GM19035 (cell line): ENCODE data around the gene SIX2.
"Not testable (repeated sequence)": the region's sequence is repeated elsewhere in the genome, so short reads cannot be mapped to it uniquely, and the experiment has no call there.

Experiments used
- ATAC-seq: cut with Tn5 transposase; IDR thresholded peaks from one replicate; pipeline ENCODE4 v1.9.1; 2021; ENCODE audit not compliant: unreplicated experiment

Gene SIX2

DNA sequence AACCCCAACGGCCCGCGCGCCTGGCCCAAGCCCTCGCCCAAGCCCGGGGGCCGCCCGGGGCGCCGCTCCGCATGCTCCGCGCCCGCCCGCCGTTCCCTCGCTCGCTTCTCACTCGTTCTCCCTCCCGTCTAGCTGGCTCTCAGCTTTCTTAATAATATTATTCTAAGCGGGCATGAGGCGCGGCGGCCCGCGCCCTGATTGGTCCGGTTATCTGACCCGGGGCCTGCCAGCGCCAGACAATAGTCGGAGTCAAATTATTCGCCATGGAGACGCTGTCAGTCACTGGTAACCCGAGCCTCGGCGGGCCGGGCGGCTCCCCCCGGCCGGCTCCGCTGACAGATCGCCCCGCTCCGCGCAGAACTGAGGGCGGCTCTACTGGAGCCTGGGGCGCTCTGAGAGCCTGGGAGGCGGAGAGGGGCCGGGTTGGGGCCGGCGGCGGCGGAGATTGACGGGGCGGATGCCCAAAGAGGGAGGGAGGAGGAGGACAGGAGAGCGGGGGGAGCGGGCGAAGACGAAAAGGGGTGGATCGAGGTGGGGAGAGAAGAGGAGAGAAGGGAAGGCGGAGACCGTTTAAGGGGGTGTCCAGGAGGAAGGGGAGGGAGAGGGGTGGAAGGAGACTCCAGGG is at the start of gene SIX2:
Gene SIX2 (minus strand): TSS at position 150 of the 625 bp plus-strand sequence. CDS start 342 bp downstream, outside the sequence.
- ATAC-seq, result no peak

DNA sequence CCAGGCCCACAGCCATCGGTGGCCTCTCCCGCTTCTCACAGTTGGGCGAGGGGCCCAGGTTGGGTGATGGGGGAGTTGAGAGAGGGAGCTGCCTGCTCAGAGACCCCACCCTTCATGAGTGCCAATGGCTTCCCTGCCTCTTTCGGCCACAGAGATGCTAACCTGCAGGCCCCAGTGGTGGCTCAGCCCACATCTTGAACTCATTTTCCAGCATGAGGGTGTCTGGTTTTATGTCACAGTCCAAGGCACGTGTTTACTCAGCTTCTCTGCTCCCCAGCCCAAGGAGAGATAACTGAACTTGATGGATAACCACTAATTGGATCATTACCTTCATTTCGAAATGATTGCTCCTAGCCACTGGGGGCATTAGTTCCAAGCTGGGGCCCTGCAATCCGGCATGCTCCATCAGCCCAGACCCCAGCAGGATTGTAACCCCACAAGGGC is 45.9 kb upstream of the SIX2 start:
- ATAC-seq, result no peak

DNA sequence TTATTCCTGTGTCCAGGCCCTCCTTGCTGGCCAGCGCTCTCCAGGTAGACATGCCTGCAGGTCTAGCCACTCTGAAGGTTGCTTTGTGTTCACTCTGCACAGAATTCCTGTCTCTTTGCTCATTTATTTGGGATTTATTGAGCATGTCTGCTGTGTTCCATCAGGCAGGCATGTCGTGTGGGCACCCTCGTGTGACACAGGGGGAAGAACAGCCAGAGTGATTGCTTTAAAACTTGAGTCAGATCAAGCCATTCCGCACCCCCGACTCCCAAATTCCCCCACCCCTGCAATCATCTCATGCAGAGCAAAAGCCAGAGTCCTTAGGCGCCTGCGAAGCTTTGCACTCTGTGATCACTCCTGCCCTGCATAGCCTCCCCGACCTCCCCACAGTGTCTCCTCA is 44.7 kb upstream of the SIX2 start:
- no peak for ATAC-seq

DNA sequence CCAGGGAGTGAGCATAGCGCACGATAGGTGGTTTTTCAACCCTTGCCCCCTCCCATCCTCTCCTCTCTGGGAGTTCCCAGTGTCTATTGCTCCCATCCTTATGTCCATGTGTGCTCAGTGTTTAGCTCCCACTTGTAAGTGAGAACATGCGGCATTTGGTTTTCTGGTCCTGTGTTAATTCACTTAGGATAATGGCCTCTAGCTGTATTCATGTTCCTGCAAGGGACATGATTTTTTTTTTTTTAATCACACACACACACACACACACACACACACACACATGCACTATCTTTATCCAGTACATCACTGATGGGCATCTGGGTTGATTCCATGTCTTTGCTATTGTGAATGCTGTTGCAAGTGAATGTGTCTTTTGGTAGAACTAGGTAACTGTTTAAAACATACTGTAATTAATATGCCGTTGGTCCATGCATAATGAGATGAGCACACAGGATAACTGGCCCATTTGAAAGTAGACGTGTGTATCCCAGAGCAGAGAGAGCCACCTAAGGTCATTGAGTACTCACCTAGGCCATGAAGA is 43.2 kb upstream of the SIX2 start:
- no peak for ATAC-seq

DNA sequence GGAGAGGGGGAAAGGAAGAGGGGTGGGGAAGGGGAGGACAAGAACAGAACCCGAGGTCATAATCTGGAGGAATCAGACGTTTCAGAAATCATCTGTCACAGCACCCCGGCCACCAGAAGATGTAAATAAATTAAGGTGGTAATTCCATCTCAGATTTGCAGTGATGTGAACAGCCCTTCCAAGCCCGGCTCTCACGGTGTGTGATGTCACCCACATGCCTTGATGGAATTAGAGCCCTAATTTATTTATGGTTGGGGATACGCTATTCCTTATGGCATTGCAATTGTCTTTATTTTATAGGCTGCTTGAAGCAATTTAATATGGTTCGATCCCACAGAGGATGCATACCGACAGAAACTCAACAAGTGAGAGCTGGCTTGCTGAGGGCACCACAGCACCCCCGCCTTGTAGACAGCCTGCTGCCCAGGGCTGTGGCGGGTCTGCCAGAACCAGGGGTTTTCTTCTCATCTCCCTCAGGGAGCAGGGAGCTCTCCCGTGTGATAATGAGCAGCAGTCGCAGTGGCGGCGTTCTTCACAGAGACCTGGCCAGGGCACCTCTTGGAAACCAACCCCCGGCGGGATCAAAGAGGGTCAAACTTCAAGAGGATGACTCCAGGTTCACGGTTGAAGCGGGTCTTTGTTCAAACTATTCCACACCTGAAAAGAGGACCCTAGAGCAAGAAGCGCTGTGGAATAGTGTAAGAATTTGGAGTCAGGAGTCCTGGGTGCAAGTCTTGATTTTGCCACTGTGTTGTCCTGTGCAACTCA is 40.5 kb upstream of the SIX2 start:
- ATAC-seq, result no peak

DNA sequence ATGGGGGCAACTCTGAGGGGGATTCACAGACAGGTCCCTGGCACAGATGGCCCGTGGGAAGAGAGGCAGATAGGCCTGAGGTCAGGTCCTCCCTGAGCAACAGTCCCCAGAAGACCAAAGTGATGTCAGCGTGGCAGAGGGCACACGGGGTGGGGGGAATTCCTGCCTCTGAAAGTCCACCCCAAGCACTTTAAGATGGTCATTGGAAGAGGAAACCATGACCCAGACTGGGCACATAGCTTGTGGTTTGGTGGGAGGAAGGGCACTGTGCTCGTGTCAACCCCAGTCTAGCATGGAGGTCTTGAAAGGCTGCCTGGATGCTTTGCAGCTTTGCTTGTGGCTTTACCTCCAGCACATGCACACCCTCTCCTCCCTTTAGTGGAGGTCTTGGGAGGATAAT is 38.0 kb upstream of the SIX2 start:
- ATAC-seq, result no peak

DNA sequence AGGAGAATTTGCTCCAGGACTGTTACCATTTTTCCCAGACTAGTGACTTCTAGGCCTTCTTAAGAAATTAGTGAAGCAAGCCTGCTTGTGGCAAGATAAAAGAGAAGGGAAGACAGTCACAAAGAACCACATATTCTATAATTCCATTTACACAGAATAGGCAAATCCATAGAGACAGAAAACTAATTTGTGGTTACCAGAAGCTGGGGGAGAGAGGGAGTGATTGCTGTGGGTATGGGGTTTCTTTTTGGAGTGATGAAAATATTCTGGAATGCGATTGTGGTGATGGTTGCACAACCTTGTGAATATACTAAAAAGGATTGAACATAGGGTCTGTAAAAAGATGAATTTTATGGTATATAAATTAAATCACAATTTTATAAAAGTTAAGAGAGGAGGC is 37.5 kb upstream of the SIX2 start:
- no peak for ATAC-seq

DNA sequence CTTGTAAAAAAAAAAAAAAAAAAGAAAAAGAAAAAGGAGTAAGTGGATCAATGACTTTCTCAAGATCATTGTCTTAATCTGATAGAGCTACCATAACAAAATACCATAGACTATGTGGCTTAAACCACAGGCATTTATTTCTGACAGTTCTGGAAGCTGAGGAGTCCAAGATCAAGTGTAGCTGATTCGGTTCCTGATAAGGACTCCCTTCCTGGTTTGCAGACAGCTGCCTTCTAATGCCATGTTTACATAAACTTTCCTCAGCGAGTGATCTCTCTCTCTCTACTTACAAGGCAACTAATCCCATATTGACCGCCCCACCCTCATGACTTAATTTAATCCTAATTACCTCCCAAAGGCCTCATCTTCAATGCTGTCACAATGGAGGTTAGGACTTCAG is 36.5 kb upstream of the SIX2 start:
- ATAC-seq, result no peak

DNA sequence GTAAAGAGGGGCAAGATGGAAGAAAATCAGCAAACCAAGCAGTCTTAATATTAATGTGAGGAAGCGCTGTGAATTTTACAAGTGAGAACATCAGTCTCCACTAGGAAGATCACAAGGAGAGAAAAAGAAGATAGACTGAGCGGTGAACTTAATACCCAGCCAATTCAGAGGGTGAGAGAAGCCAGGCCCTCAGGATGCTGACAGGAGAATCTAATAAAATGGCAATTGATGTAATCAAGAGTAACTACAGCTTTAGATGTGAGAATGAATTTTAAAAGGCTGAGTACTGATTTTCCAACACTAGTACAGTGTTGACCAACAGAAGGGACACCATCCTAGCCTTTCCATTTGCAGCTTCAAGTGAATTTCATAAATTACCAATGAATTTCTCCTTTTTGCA is 35.7 kb upstream of the SIX2 start:
- ATAC-seq, result no peak

DNA sequence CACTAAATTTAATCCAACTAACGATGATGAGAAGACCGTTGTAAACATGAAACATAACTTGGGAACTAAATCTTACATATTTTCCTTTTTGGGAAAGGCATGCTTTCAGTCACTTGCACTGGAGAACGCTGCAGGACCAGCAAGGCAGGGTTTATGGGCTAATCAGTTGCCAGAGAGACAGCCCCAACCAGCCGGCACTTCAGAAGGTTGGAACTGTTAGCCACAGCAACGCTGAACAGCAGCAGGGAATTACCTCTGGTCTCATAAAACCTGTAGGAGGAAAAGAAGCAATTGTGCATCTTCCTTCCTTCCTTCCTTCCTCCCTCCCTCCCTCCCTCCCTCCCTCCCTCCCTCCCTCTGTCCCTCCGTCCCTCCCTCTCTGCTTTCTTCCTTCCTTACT is 33.9 kb upstream of the SIX2 start:
- ATAC-seq, result no peak

DNA sequence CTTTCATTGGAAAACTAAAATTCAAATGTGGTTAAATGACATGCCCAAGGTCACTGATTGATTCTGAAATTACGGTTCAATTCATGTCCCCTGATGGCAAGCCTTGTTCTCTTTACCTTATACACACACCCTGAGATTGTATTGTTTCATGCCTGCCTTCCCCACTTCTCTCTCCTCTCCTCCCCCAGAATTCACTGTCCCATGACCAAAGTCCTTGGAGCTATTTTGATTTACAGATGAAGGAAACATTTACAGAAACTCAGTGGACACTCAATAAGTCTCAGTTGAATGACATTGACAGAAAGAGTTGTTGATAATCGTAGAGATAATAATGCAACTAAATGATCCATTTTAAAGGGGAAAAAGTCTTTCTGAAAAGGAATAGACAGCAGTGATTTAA is 33.1 kb upstream of the SIX2 start:
- ATAC-seq, result no peak

DNA sequence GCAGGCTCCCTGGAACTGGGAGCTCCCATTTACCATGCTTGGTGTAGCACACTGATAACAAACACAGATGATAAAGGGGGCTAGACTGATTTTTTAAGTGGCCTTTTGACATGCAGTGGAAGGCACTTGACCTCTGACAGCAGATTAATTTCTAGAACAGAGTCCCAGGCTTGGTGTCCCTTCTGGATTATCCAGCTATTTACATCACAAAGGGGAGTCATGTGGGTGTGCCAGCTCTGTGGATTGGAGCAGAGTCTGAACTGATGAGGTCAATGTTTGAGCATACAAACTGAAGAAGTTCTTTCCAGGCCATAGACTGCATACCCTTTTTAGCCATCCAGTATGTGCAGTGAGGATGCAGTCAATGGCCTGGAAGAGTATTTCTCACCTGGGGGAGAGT is 31.5 kb upstream of the SIX2 start:
- no peak for ATAC-seq

DNA sequence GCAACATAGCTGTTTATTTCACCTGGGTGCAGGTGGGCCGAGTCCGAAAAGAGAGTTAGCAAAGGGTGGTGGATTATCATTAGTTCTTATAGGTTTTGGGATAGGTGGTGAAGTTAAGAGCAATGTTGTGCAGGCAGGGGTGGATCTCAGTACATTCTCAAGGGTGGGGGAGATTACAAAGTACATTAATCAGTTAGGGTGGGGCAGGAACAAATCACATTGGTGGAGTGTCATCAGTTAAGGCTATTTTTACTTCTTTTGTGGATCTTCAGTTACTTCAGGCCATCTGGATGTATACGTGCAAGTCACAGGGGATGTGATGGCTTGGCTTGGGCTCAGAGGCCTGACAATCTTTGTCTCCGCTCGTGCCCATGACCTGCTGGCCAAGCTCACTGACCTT is 30.6 kb upstream of the SIX2 start:
- ATAC-seq, result not testable (repeated sequence)

DNA sequence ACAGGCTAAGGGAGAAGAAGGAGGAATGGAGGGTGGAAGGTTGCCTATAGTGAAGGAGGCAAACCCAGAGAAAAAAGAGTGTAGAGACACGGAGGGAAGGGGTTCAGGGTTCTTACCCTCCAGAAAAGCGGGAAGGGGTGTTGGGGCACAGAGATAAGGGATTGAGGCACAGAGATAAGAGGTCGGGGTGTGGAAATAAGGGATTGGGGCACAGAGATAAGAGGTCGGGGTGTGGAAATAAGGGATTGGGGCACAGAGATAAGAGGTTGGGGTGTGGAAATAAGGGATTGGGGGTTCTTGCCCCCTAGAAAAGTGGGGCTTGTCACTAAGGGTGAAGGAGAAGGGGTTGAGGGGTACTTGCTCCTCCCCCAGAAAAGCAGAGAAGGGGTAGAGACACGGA is 29.6 kb upstream of the SIX2 start:
- not testable (repeated sequence) for ATAC-seq

DNA sequence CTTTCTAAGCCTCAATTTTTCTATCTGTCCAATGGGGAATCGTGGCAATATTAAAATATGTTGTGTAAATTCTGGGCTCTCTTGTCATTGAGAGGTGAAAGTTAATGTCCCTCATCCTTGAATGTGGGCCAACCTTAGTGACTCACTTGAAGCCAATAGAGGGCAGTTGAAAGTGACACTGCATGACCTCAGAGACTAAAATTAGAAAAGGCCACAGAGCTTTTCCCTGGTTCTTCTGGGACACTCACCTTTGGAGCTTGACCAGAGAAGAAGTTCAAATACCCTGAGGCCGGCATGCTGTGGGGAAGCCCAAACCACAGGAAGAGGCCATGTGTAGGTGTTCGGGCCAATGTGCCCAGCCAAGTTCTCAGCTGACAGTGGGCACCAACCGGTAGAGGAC is 24.1 kb upstream of the SIX2 start:
- ATAC-seq, result no peak

DNA sequence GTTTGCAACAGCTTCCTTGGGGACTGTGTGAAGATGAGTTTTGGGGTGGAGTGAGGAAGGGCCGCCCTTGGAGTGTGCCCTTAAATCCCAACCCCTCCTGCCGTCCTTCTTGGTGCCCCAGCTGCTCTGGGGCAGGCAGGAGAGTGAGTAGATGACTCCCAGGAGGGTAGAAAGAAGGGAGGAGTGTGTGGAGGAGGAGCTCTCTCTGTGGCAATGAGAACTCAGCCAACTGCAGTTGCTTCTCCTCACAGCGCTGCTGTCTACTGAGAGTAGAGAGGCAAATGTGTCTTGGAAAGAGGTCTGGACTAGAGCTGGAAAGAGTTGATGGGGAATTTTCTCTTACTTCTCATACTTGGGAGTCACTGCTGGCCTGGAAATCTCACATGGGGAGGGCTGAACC is 21.8 kb upstream of the SIX2 start:
- ATAC-seq, result no peak

DNA sequence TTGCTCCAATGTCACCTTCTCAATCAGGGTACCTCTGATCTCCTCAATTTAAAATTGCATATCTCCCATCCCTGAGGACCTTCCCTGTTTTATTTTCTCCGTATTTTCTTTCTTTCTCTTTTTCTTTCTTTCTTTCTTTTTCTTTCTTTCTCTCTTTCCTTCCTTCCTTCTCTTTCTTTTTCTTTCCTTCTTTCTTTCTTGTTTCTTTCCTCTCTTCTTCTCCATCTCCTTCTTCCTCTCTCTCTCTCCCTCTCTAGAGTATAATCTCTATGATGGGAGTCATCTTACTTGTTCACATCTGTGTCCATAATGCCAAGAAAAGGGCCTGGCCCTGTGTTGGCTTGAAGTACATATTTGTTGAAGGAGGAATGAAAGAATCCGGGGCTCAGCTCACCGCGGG is 21.3 kb upstream of the SIX2 start:
- ATAC-seq, result no peak

DNA sequence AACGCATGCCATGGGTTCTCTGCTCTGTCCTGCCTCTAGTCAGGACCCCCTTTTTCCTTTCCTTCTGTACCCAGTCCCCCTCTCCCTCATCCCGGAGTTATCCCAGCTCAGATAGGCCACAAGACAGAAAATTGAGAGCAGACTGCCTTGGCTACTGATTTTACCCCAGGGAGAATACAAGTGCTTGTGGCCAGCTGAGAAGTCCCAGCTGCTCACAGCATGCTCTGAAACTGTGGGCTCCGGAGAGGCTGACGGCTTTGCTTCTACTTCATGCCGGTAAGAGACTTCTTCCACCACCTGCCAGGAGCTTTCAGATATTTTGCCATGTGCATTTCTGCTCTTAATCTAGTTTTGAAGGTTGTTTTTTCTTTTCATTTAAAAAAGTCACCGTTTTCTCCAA is 20.0 kb upstream of the SIX2 start:
- ATAC-seq, result no peak

DNA sequence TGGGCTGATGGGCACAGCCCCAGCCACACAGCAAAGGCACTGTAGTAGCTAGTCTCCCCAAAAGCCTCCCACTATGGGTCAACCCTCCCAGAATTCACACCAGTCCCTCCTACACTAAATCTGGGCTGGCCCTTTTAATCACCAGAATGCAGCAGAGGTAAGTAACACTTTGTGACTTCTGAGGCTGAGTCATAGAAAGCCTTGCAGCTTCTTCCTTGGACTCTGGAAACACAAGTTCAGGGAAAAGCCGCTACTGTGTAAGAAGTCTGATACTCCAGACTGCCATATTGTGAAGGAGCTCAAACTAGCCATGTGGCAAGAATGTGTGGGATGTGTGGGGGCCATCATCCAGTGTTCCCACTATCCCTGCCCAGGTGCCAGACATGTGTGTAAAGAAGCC is 19.0 kb upstream of the SIX2 start:
- ATAC-seq, result no peak

DNA sequence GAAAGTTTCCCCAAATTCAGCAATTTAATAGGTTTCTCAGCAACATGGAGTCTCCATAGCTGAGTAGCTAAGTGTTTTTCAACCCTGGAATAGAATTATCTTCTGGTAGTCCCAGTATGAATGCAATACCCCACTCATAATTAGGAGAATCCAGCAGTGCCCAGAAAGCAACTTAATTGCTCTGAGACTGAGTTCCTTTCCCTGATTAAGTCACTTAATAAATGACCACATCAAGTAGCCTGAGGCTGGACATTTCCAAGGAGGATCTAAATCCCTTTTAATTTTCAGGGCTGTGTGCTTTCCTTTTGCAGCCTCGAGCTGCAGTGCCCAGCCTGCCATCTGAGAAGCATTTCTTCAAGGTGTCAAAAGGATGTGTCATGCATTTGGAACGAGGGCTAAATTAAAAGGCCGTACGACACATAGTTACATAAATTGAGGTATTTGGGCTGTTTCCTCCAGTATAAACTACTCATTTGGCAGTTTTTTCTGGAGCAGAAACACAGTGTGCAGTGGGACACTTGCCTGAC is 17.7 kb upstream of the SIX2 start:
- no peak for ATAC-seq

DNA sequence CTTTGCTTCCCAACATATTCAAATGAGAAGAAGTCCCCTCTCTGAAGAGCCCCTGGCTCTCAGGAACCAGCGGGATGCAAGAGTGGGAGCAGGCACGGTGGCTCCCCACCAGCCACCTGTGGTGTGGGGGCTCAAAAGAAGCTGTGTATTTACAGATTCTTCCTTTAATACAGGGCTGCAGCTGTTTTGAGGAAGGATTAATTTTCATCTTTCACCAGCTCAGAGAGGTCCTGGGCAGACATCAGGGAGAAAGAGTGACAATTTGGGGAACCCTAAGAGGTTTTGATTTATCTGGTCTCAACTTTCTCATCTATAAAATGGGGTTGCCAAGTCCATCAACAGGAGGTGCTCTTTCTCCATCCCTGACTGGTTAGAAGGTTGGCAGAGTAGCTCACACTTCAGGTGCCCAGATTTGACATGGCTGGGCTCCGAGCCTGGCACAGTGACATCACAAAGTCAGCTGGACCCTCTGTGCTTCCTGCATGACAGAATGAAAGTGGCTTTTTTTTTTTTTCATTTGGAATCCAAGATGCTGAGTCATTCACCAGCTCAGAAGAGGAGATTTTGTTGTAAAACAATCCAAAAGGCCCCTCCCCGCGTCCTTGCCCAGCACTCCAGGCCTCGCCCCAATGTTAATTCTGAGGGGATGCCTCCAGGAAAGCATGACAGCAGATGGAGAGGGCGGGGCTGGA is 15.5 kb upstream of the SIX2 start:
- no peak for ATAC-seq

DNA sequence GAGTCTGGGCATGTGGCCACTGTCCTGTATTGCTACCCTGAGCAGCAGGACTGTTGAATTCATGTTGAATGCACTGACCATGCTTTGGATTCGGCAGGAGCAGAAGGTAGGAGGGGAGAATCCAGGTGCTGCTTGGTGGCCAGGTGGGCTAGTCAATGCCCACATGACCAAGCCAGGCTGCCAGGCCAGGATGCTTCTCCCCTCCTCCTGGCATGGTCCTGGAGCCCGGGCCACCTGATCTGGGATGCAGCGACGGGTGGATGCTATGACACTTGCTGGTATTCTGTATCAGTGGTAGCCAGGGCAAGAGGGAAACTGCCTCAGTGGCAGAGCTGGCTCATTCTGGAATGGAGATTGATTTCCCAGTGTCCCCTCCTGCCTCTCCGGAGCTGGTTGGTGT is 14.8 kb upstream of the SIX2 start:
- ATAC-seq, result no peak
